ENCODE data around the gene BMP8A. TPM values are rescaled to one million over a fixed set of nuclear protein-coding genes. Genes with fewer than 3 reads are reported as not detected.

BMP8A gene
- total RNA-seq, 1 experiment from 2014 or later: 4.1 TPM

GRCh38 chr1:39573736-39574624 is 82.5 kb downstream of the BMP8A start:
- peaks cover 53 to 65% of the 10 kb centered on the region in 2 experiments for H3K36me3 ChIP-seq (ENCODE audit: control insufficient read depth in 1 of 2, insufficient read depth in 2 of 2, low read length in 2 of 2)
- CTCF ChIA-PET: no interaction called here
- H2AFZ ChIP-seq (ENCODE audit: low read depth, low read length, poor library complexity, severe bottlenecking): no peak overlapping the region
- peak overlapping the region; percentile 83 for H3K4me2 ChIP-seq (ENCODE audit: low read length)
- TF ChIP-seq ELF1 (IDR thresholded peaks at IDR 0.05; ENCODE audit: borderline replicate concordance, low read depth): no peak
- peak; percentile 20; the same call in 1 of the 2 replicates for TF ChIP-seq POLR2AphosphoS5 (IDR thresholded peaks at IDR 0.05; ENCODE audit: low read depth, low read length)
- TF ChIP-seq TCF7L2 (IDR thresholded peaks at IDR 0.05; ENCODE audit: borderline replicate concordance, extremely low read depth, insufficient read depth, insufficient read length): no peak
- TF ChIP-seq ATF3 (IDR thresholded peaks at IDR 0.05): no peak
- no peak for TF ChIP-seq SIN3A (IDR thresholded peaks at IDR 0.05; ENCODE audit: low read depth)
- no peak for ATAC-seq
- no peaks in the 10 kb centered on the region for H3K9me2 ChIP-seq (ENCODE audit: insufficient read depth)
- peak overlapping the region in 1 of 2 experiments; percentile 78; a peak in 2 of 4 replicates for H3K4me3 ChIP-seq (replicated peaks in 1 of 2; ENCODE audit: low read depth in 1 of 2, low read length in 2 of 2)
- RAD21 ChIA-PET (ENCODE audit: low non-redundant PET in 1 of 2, low total read pairs in 2 of 2, uncharacterized antibody in 2 of 2, unreplicated experiment in 2 of 2): no interaction called here
- peaks cover 11 to 23% of the 10 kb centered on the region in 2 experiments for H3K4me1 ChIP-seq (ENCODE audit: control insufficient read depth in 1 of 2, insufficient read depth in 2 of 2, low read length in 2 of 2)
- peaks cover 48% of the 10 kb centered on the region; the same call in 1 of the 2 replicates for H4K20me1 ChIP-seq (ENCODE audit: insufficient read depth)
- no peak for DNase-seq (ENCODE audit: low read depth, low spot score)
- BruUV-seq (replicated peaks): no TSS peak
- POLR2A ChIA-PET: interaction anchor here (0.8 to 0.9 kb wide), 2 partner anchors 11 to 18 kb away, joined by 3 read pairs; no protein-coding TSS in a partner anchor
- intact Hi-C loops (cut with micrococcal nuclease): no loop called here
- H3K79me2 ChIP-seq (ENCODE audit: insufficient read depth, low read length): peaks cover 77% of the 10 kb centered on the region
- peak overlapping the region; percentile 93; the same call in 1 of the 2 replicates for H3K9ac ChIP-seq (ENCODE audit: low read length)
- H3K27me3 ChIP-seq (ENCODE audit: insufficient read depth, low read length): no peaks in the 10 kb centered on the region
- no peaks in the 10 kb centered on the region for H3K9me3 ChIP-seq (ENCODE audit: control insufficient read depth in 1 of 2, insufficient read depth in 1 of 2, low read depth in 1 of 2, low read length in 2 of 2)
- no peak overlapping the region for H3K27ac ChIP-seq (ENCODE audit: low read depth, low read length)

DNA sequence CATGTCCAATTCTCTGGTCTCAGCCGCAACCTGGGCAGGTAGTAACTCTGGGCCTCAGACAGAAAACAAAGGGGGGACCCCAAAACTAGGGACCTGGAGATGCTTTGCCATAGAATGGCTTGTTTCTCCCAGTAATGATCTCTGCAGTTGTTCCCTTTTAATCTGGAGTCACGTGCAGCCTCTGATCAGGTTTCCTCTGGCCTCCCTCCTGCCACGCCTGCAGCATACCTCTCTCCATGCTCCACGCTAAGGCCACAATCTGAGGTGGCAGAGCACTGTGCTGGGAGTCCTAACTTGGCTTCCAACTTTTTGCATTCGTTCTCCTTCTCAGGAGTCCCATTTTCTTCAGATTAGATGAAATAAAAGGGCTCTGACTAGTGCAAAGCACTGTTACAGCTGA is 83.2 kb downstream of the BMP8A start:
- BruUV-seq (replicated peaks): no TSS peak
- no peaks in the 10 kb centered on the region for H3K27me3 ChIP-seq (ENCODE audit: insufficient read depth, low read length)
- peaks cover 11 to 23% of the 10 kb centered on the region in 2 experiments for H3K4me1 ChIP-seq (ENCODE audit: control insufficient read depth in 1 of 2, insufficient read depth in 2 of 2, low read length in 2 of 2)
- peak overlapping the region; percentile 83 for H3K4me2 ChIP-seq (ENCODE audit: low read length)
- H3K9me3 ChIP-seq (ENCODE audit: control insufficient read depth in 1 of 2, insufficient read depth in 1 of 2, low read depth in 1 of 2, low read length in 2 of 2): no peaks in the 10 kb centered on the region
- H2AFZ ChIP-seq (ENCODE audit: low read depth, low read length, poor library complexity, severe bottlenecking): no peak overlapping the region
- peaks cover 45% of the 10 kb centered on the region; the same call in 1 of the 2 replicates for H4K20me1 ChIP-seq (ENCODE audit: insufficient read depth)
- CTCF ChIA-PET: no interaction called here
- peaks cover 70% of the 10 kb centered on the region for H3K79me2 ChIP-seq (ENCODE audit: insufficient read depth, low read length)
- H3K27ac ChIP-seq (ENCODE audit: low read depth, low read length): peak overlapping the region; percentile 79; the same call in 1 of the 2 replicates
- ATAC-seq (no peak), DNase-seq (ENCODE audit: low read depth, low spot score) (no peak)
- POLR2A ChIA-PET: interaction anchor here (0.9 kb wide), 1 partner anchor 18 kb away, joined by 3 read pairs; no protein-coding TSS in a partner anchor
- H3K9me2 ChIP-seq (ENCODE audit: insufficient read depth): no peaks in the 10 kb centered on the region
- peak overlapping the region; percentile 78 to 87 for H3K4me3 ChIP-seq (replicated peaks in 1 of 2; ENCODE audit: low read depth in 1 of 2, low read length in 2 of 2)
- H3K36me3 ChIP-seq (ENCODE audit: control insufficient read depth in 1 of 2, insufficient read depth in 2 of 2, low read length in 2 of 2): peaks cover 47 to 58% of the 10 kb centered on the region in 2 experiments
- intact Hi-C loops (cut with micrococcal nuclease): no loop called here
- RAD21 ChIA-PET (ENCODE audit: low non-redundant PET in 1 of 2, low total read pairs in 2 of 2, uncharacterized antibody in 2 of 2, unreplicated experiment in 2 of 2): no interaction called here
- peak overlapping the region; percentile 93 for H3K9ac ChIP-seq (ENCODE audit: low read length)
- TF ChIP-seq CBX3 (IDR thresholded peaks at IDR 0.05; ENCODE audit: low read depth): no peak
- no peak for TF ChIP-seq POLR2AphosphoS5 (IDR thresholded peaks at IDR 0.05; ENCODE audit: low read depth, low read length)
- no peak for TF ChIP-seq REST (IDR thresholded peaks at IDR 0.05; ENCODE audit: low read depth)
- no peak for TF ChIP-seq EZH2 (IDR thresholded peaks at IDR 0.05)
- no peak for TF ChIP-seq ATF3 (IDR thresholded peaks at IDR 0.05)
- TF ChIP-seq, protein P1, sequence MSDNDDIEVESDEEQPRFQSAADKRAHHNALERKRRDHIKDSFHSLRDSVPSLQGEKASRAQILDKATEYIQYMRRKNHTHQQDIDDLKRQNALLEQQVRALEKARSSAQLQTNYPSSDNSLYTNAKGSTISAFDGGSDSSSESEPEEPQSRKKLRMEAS (IDR thresholded peaks at IDR 0.05): no peak
- TF ChIP-seq SIN3A (IDR thresholded peaks at IDR 0.05; ENCODE audit: low read depth): no peak
- no peak for TF ChIP-seq SP1 (IDR thresholded peaks at IDR 0.05; ENCODE audit: low read depth)
- TF ChIP-seq ZNF274 (IDR thresholded peaks at IDR 0.05; ENCODE audit: low read depth, low read length): no peak
- TF ChIP-seq TCF7L2 (IDR thresholded peaks at IDR 0.05; ENCODE audit: borderline replicate concordance, extremely low read depth, insufficient read depth, insufficient read length): no peak

All from HCT116 (cell line).